Heart right ventricle (tissue), 16 donors: ENCODE data around the gene HEXD. TPM values are rescaled to one million over a fixed set of nuclear protein-coding genes. Genes with fewer than 3 reads are reported as not detected.
A peak's percentile ranks its signal among the peaks of the same experiment; 100 is the strongest.

Source experiments
- ATAC-seq, 8 donors: fragments of 200-7000 bp; cut with Tn5 transposase; one replicate each; pipeline ENCODE4 v1.9.1; 2020; ENCODE audit warnings: mild to moderate bottlenecking in 8 of 8, moderate library complexity in 8 of 8, moderate number of reproducible peaks in 1 of 8
- DNase-seq, 2 donors: peaks; one replicate each; pipeline ENCODE4 v3.0.0-alpha.2; 2020
- H3K27ac ChIP-seq, 10 donors: fragments of 200-600 bp; sonication (generic) in 2 of 10; one replicate each; pipeline versions ENCODE4 v1.5.0 to v1.8.0; 2020 to 2022; ENCODE audit warnings: mild to moderate bottlenecking in 3 of 10
- H3K27me3 ChIP-seq, 7 donors: fragments of 200-600 bp; one replicate each; pipeline ENCODE4 v1.8.0; 2021 to 2022; ENCODE audit warnings: mild to moderate bottlenecking in 2 of 7
- H3K36me3 ChIP-seq, 9 donors: fragments of 200-600 bp; sonication (generic) in 1 of 9; one replicate each; pipeline versions ENCODE4 v1.5.0 to v1.8.0; 2020 to 2022; ENCODE audit warnings: mild to moderate bottlenecking in 2 of 9
- H3K4me1 ChIP-seq, 9 donors: fragments of 200-600 bp; sonication (generic) in 1 of 9; one replicate each; pipeline versions ENCODE4 v1.5.0 to v1.8.0; 2020 to 2022; ENCODE audit warnings: mild to moderate bottlenecking in 4 of 9
- H3K4me3 ChIP-seq, 10 donors: fragments of 200-600 bp; sonication (generic) in 2 of 10; one replicate each; pipeline versions ENCODE4 v1.5.0 to v1.8.0; 2020 to 2022; ENCODE audit warnings: mild to moderate bottlenecking in 7 of 10, moderate library complexity in 2 of 10
- H3K9me3 ChIP-seq, 11 donors: fragments of 200-600 bp in 10 of 11; sonication (generic) in 2 of 11; one replicate each; pipeline versions ENCODE4 v1.5.0 to v1.8.0; 2013 to 2022; ENCODE audit warnings: mild to moderate bottlenecking in 2 of 11, control low read depth in 1 of 11, moderate library complexity in 1 of 11
- CTCF ChIP-seq, 9 donors: fragments of 200-600 bp; sonication (generic) in 2 of 9; IDR thresholded peaks; one replicate each; pipeline versions ENCODE4 v1.5.0 to v1.8.0; 2021 to 2022; ENCODE audit warnings: antibody characterized with exemption in 9 of 9, mild to moderate bottlenecking in 5 of 9, moderate library complexity in 1 of 9
- WGBS, 2 donors: extraction: QIAGEN DNeasy Blood & Tissue Kit; methylation state at CpG; one replicate each; pipeline ENCODE4 v1.1.7; 2013; ENCODE audit warnings: inconsistent platforms in 1 of 2; 5-methylcytosine and 5-hydroxymethylcytosine counted together
- intact Hi-C, 10 donors: fragments of 100-400 bp; cut with DNase I; formaldehyde crosslinking; loops; one replicate each; pipeline versions ENCODE4 v1.11.1 to v1.14.2; 2022
- long read RNA-seq, 3 donors: library from polyadenylated mRNA; unstranded; transcript quantifications; one replicate each; pipeline ENCODE4 v2.0.0, GENCODE V29; 2020 to 2021
- polyA plus RNA-seq, 2 donors: library from polyadenylated mRNA; stranded (reverse); fragments of 200-250 nt; gene quantifications; one replicate each; pipeline ENCODE4 v1.2.3, GENCODE V29; 2013
- total RNA-seq, 10 donors: library from RNA; stranded (reverse); fragmentation: NEBNext Ultra II Directional in 3 of 10; extraction: Animal tissue kit (Norgen Biotek cat#: 25700) in 3 of 10; gene quantifications; one replicate each; pipeline versions ENCODE4 v1.2.1 to v1.2.4, GENCODE V29; 2021 to 2023
- donor health status: Arrhythmogenic right ventricular cardiomyopathy.
- donor health status: ischemic (EF 13 %, LVEDD 7.1; RV severe dilation, severe dysfunction).
- donor health status: healthy with polysubstance abuse.
- donor health status: DM: no; HTN: yes; CAD: no.
- donor health status: DM: no; HTN: no; CAD: no.
- donor health status: ischemic (EF 25% LVEDD 6.9; RV normal size, moderate dysfunction).
- donor health status: ischemic (EF 25% LVEDD 5.7; RV mildly dilated, moderate dysfunction).
- donor health status: healthy.
- donor health status: DM: yes; HTN: yes; CAD: no.
- donor health status: Ischemic cardiomyopathy.
- donor health status: ischemic (EF 35%, LVEDD 5.7; RV mildly dilated, moderate dysfunction).
- donor health status: nonischemic (EF 11% LVEDD 7.7; RV severe dilation, severe dysfunction).
- donor health status: DM: yes; HTN: yes; CAD: no.
- donor health status: PGD.
- donor health status: ischemic (EF 29% LVEDD 5.4; RV normal size, mild dysfunction).
- donor health status: nonischemic (EF 23%, LVEDD 6.1; RV moderate dilation, normal function).

Gene HEXD
- 10 to 100 TPM in 8 of 10 donors, 1 to 10 TPM in 2; 9.4 to 22.2 (median 12.8) TPM for total RNA-seq
- polyA plus RNA-seq = 10 to 100 TPM; 14.1 to 53.3 TPM
- long read RNA-seq, donor 1, transcript HEXDC-201 (13 exons, 1,853 nt) = major isoform, 8 of 33 reads
- long read RNA-seq, donor 1, partial matches to known transcripts = 10 of 33 reads
- long read RNA-seq, donor 1, other reads (novel, unspliced or antisense) = 13 of 33 reads
- long read RNA-seq, donor 2, transcript HEXDC-201 (13 exons, 1,853 nt) = major isoform, 16 of 43 reads
- long read RNA-seq, donor 2, partial matches to known transcripts = 5 of 43 reads
- long read RNA-seq, donor 2, other reads (novel, unspliced or antisense) = 20 of 43 reads
- long read RNA-seq, donor 3, partial matches to known transcripts = 7 of 12 reads
- long read RNA-seq, donor 3, other reads (novel, unspliced or antisense) = 5 of 12 reads

- H3K4me1 ChIP-seq = peaks cover 3 to 30% (median 18%) of the 10 kb centered on the region in 9 donors
- 1% methylated on average over 63 to 108 of the region's 108 CpGs for WGBS, 2 donors
- no peak for TF ChIP-seq CTCF (IDR thresholded peaks at IDR 0.05)
- H3K27ac ChIP-seq = peak within 1 kb of the TSS; percentile 68 to 96 (median 92)
- ATAC-seq (peak; percentile 82 to 96 (median 94)), DNase-seq (peak; percentile 79 to 85)
- H3K9me3 ChIP-seq = peaks cover 0 to 10% (median 6%) of the 10 kb centered on the region in 11 donors
- H3K4me3 ChIP-seq = peak within 1 kb of the TSS; percentile 29 to 98 (median 79)
- intact Hi-C loops = loop anchor here in 5 of 10 donors (5.0 to 10.0 kb wide), 3 partner anchors 34 to 213 kb away; partner anchors contain the start of genes NARF (in 2 of the 5) and CYBC1 (in 1 of the 5)
- peaks cover 0 to 24% (median 3%) of the 10 kb centered on the region in 9 donors for H3K36me3 ChIP-seq
- H3K27me3 ChIP-seq = no peaks in the 10 kb centered on the region
Measured at GRCh38 chr17:82418001-82418986, at the start of gene HEXD, which contains the start of gene OGFOD3. Gene HEXD, plus strand, starts transcription at chr17:82418347. Its CDS starts 1,453 bp downstream, at chr17:82419800. Gene OGFOD3, minus strand, starts transcription at chr17:82418586. Its CDS starts 101 bp downstream, at chr17:82418485.

- H3K4me3 ChIP-seq = no peak overlapping the region
- peaks cover 0 to 29% (median 23%) of the 10 kb centered on the region in 9 donors for H3K4me1 ChIP-seq
- H3K9me3 ChIP-seq = no peaks in the 10 kb centered on the region
- WGBS, 2 donors = 92 to 95% methylated on average over 6 of the region's 7 CpGs
- TF ChIP-seq CTCF (IDR thresholded peaks at IDR 0.05) = no peak
- intact Hi-C loops = no loop called here
- peaks cover 0 to 69% (median 61%) of the 10 kb centered on the region in 7 donors for H3K27me3 ChIP-seq
- no peak for ATAC-seq
- no peak for DNase-seq
- no peak overlapping the region for H3K27ac ChIP-seq
- H3K36me3 ChIP-seq = no peaks in the 10 kb centered on the region
Measured at GRCh38 chr17:82369211-82369610, 48.9 kb upstream of the HEXD start.

- DNase-seq (no peak), ATAC-seq (peak in 3 of 8 donors; percentile 24 to 48 (median 34))
- H3K27me3 ChIP-seq = peaks cover 12 to 84% (median 74%) of the 10 kb centered on the region in 7 donors
- no peaks in the 10 kb centered on the region for H3K9me3 ChIP-seq
- H3K27ac ChIP-seq = no peak overlapping the region
- H3K4me3 ChIP-seq = peak overlapping the region in 8 of 10 donors; percentile 33 to 50 (median 36)
- WGBS, 2 donors = 34 to 37% methylated on average over 36 to 38 of the region's 38 CpGs
- TF ChIP-seq CTCF (IDR thresholded peaks at IDR 0.05) = no peak
- peaks cover 0 to 29% (median 23%) of the 10 kb centered on the region in 9 donors for H3K4me1 ChIP-seq
- H3K36me3 ChIP-seq = no peaks in the 10 kb centered on the region
- intact Hi-C loops = no loop called here
Measured at GRCh38 chr17:82370471-82371332, 47.4 kb upstream of the HEXD start.
